Muscle of arm (tissue), 12 donors: Measurements from ENCODE around the gene BCAS2. TPM values are rescaled to one million over a fixed set of nuclear protein-coding genes. Genes with fewer than 3 reads are reported as not detected.

ENCODE experiments used
- polyA plus RNA-seq, 12 donors: library from polyadenylated mRNA; unstranded; fragments of 120-200 nt; gene quantifications; one replicate each; pipeline ENCODE4 v1.2.1, GENCODE V29; 2013; ENCODE audit not compliant: insufficient read length in 12 of 12

Gene BCAS2
- polyA plus RNA-seq, 12 donors = 18.4 to 41.8 (median 28.8) TPM; not detected in 1

Other genes starting within 250 kb of the BCAS2 start
- gene TRIM33, start 70.4 kb downstream of the BCAS2 start, polyA plus RNA-seq = 10 to 100 TPM; 17.4 to 98.9 (median 24.7) TPM
- gene DENND2C, start 88.4 kb upstream of the BCAS2 start, polyA plus RNA-seq = 10 to 100 TPM in 5 of 12 donors, 1 to 10 TPM in 6, not detected in 1; 3.8 to 14.0 (median 8.3) TPM
- gene AMPD1, start 113.9 kb upstream of the BCAS2 start, polyA plus RNA-seq = 100 to 1,000 TPM in 6 of 12 donors, 10 to 100 TPM in 5, not detected in 1; 28.6 to 217 (median 114) TPM
- gene NRAS, start 135.2 kb upstream of the BCAS2 start, polyA plus RNA-seq = 10 to 100 TPM in 11 of 12 donors, not detected in 1; 48.6 to 64.6 (median 60.4) TPM
- 100 to 1,000 TPM; 211 to 622 (median 473) TPM for gene CSDE1, start 176.4 kb upstream of the BCAS2 start, polyA plus RNA-seq
- gene SIKE1, start 199.1 kb upstream of the BCAS2 start, polyA plus RNA-seq = 10 to 100 TPM in 11 of 12 donors, not detected in 1; 18.9 to 39.7 (median 33.4) TPM